Measurements from ENCODE around the gene RIPPLY2. TPM values are rescaled to one million over a fixed set of nuclear protein-coding genes. Genes with fewer than 3 reads are reported as not detected.
A peak's percentile ranks its signal among the peaks of the same experiment; 100 is the strongest.
"Not testable (repeated sequence)": the region's sequence is repeated elsewhere in the genome, so short reads cannot be mapped to it uniquely, and the experiment has no call there.

Gene RIPPLY2
- total and polyA plus RNA-seq, 9 of the 15 experiments (the other 6 are each of a cell fraction or from before 2014, with no cell fraction given): not detected

- H3K27ac ChIP-seq (ENCODE audit: extremely low read depth, low read depth, low read length); H3K9me1 ChIP-seq (ENCODE audit: control insufficient read depth, insufficient read depth, low read length); ATAC-seq; BruUV-seq (replicated peaks); DNase-seq (ENCODE audit: extremely low read depth in 1 of 4, low spot score in 3 of 4); intact Hi-C loops (cut with micrococcal nuclease); H3K9ac ChIP-seq (ENCODE audit: insufficient read depth in 1 of 2, low read depth in 2 of 2, low read length in 2 of 2); H3K4me2 ChIP-seq (ENCODE audit: insufficient read depth, low read length); H3K9me3 ChIP-seq (replicated peaks; ENCODE audit: control insufficient read depth, insufficient read depth, low read depth, low read length); H2AFZ ChIP-seq (ENCODE audit: low read depth, low read length); H4K20me1 ChIP-seq (replicated peaks; ENCODE audit: control insufficient read depth, insufficient read depth, low read length); H3K4me1 ChIP-seq (replicated peaks in 1 of 2; ENCODE audit: control insufficient read depth in 2 of 2, insufficient read depth in 2 of 2, low read length in 2 of 2); H3K4me3 ChIP-seq; CTCF ChIA-PET (ENCODE audit: low intra/inter-chr PET ratio); H3K79me2 ChIP-seq (ENCODE audit: control insufficient read depth, insufficient read depth, low read length); POLR2A ChIA-PET; H3K27me3 ChIP-seq (ENCODE audit: control insufficient read depth in 2 of 2, insufficient read depth in 2 of 2, low read length in 2 of 2); H3K36me3 ChIP-seq (ENCODE audit: control insufficient read depth, insufficient read depth, low read length); FAIRE-seq: not testable (repeated sequence)
- in situ Hi-C loops (cut with MboI): loop anchor here (25.0 kb wide), 1 partner anchor 865 kb away; the partner anchor contains the start of gene TBX18
- WGBS (ENCODE audit: insufficient coverage, low coverage, missing lambda C conversion rate): no CpG with 5 or more reads among the region's 2 CpGs
- TF ChIP-seq ZNF146 (CRISPR knock-in tag; IDR thresholded peaks at IDR 0.05; ENCODE audit: unreplicated experiment) (peak; percentile 51), KDM1A (IDR thresholded peaks at IDR 0.05) (peak in 1 of 2 experiments; percentile 59; a peak in 1 of 4 replicates), BCOR (IDR thresholded peaks at IDR 0.05) (peak; percentile 71)
These were observed 43.9 kb downstream of the RIPPLY2 start for GRCh38 chr6:83897094-83897493.

- intact Hi-C loops (cut with micrococcal nuclease): no loop called here
- 0 out of 2 replicates have a peak, but pooled peaks cover 1% of the 10 kb centered on the region for H3K9me3 ChIP-seq (replicated peaks; ENCODE audit: control insufficient read depth, insufficient read depth, low read depth, low read length)
- ChIA-PET POLR2A (no interaction called here), CTCF (ENCODE audit: low intra/inter-chr PET ratio) (no interaction called here)
- 64% methylated on average over 1 of the region's 1 CpG for WGBS (ENCODE audit: insufficient coverage, low coverage, missing lambda C conversion rate)
- DNase-seq (ENCODE audit: extremely low read depth in 1 of 4, low spot score in 3 of 4) (no peak), FAIRE-seq (no peak), ATAC-seq (no peak)
- no peaks in the 10 kb centered on the region for H3K36me3 ChIP-seq (ENCODE audit: control insufficient read depth, insufficient read depth, low read length)
- TF ChIP-seq HNRNPLL (IDR thresholded peaks at IDR 0.05; ENCODE audit: low read depth, low read length, poor library complexity, severe bottlenecking): no peak
- TF ChIP-seq RBM39 (optimal IDR thresholded peaks at IDR 0.05; ENCODE audit: low read depth, low read length): no peak
- TF ChIP-seq BMI1 (IDR thresholded peaks at IDR 0.05; ENCODE audit: low read length): no peak
- TF ChIP-seq AFF1 (IDR thresholded peaks at IDR 0.05; ENCODE audit: low read depth in 1 of 2, partially characterized antibody in 2 of 2): peak in 1 of 2 experiments; percentile 97
- no peak for TF ChIP-seq TAF7 (tag; IDR thresholded peaks at IDR 0.05)
- in situ Hi-C loops (cut with MboI): no loop called here
- H3K27me3 ChIP-seq (ENCODE audit: control insufficient read depth in 2 of 2, insufficient read depth in 2 of 2, low read length in 2 of 2): no peaks in the 10 kb centered on the region
- H3K9me1 ChIP-seq (ENCODE audit: control insufficient read depth, insufficient read depth, low read length): no peaks in the 10 kb centered on the region
- peaks cover 23% of the 10 kb centered on the region; the same call in 2 of the 3 replicates for H3K79me2 ChIP-seq (ENCODE audit: control insufficient read depth, insufficient read depth, low read length)
- no peak overlapping the region for H3K27ac ChIP-seq (ENCODE audit: extremely low read depth, low read depth, low read length)
- BruUV-seq (replicated peaks): no TSS peak
- H2AFZ ChIP-seq (ENCODE audit: low read depth, low read length): no peak overlapping the region
- no peak overlapping the region for H3K4me2 ChIP-seq (ENCODE audit: insufficient read depth, low read length)
- no peak overlapping the region for H3K9ac ChIP-seq (ENCODE audit: insufficient read depth in 1 of 2, low read depth in 2 of 2, low read length in 2 of 2)
- H3K4me3 ChIP-seq: no peak overlapping the region
- no peaks in the 10 kb centered on the region for H3K4me1 ChIP-seq (replicated peaks in 1 of 2; ENCODE audit: control insufficient read depth in 2 of 2, insufficient read depth in 2 of 2, low read length in 2 of 2)
- H4K20me1 ChIP-seq (replicated peaks; ENCODE audit: control insufficient read depth, insufficient read depth, low read length): no peaks in the 10 kb centered on the region
These were observed 48.5 kb downstream of the RIPPLY2 start for GRCh38 chr6:83901624-83902023.
